HG03439 (cell line): ENCODE measurements around the gene RO60.

ENCODE experiments used
- ATAC-seq: cut with Tn5 transposase; IDR thresholded peaks from one replicate; pipeline ENCODE4 v1.9.1; 2021; ENCODE audit warnings: mild to moderate bottlenecking, moderate library complexity; ENCODE audit not compliant: unreplicated experiment

The RO60 gene

GRCh38 chr1:193060406-193060805, 994 bp downstream of the RO60 start:
- ATAC-seq: no peak

- no peak for ATAC-seq
Observed at GRCh38 chr1:193060938-193061337, 1.5 kb downstream of the RO60 start.

- no peak for ATAC-seq
Observed at GRCh38 chr1:193062698-193063463, 3.5 kb downstream of the RO60 start.

GRCh38 chr1:193065954-193066353, 6.5 kb downstream of the RO60 start:
- ATAC-seq: no peak

- no peak for ATAC-seq
Observed at GRCh38 chr1:193066606-193067005, 7.2 kb downstream of the RO60 start.

- ATAC-seq: no peak
Observed at GRCh38 chr1:193068013-193068412, 8.6 kb downstream of the RO60 start.

GRCh38 chr1:193069748-193070385, 10.5 kb downstream of the RO60 start:
- ATAC-seq: no peak

GRCh38 chr1:193070386-193070753, 11.0 kb downstream of the RO60 start:
- no peak for ATAC-seq

- ATAC-seq: peak; percentile 48
Observed at GRCh38 chr1:193070942-193071341, 11.5 kb downstream of the RO60 start.

GRCh38 chr1:193077991-193078390, 18.6 kb downstream of the RO60 start:
- ATAC-seq: no peak

GRCh38 chr1:193079187-193079586, 19.8 kb downstream of the RO60 start:
- no peak for ATAC-seq

- ATAC-seq: peak; percentile 98
Observed at GRCh38 chr1:193083365-193084088, 24.1 kb downstream of the RO60 start.

- no peak for ATAC-seq
Observed at GRCh38 chr1:193085263-193085662, 25.9 kb downstream of the RO60 start.

GRCh38 chr1:193086342-193086741, 26.9 kb downstream of the RO60 start:
- ATAC-seq: no peak

GRCh38 chr1:193087893-193088292, 28.5 kb downstream of the RO60 start:
- ATAC-seq: no peak

GRCh38 chr1:193090865-193091264, 31.5 kb downstream of the RO60 start:
- ATAC-seq: no peak

GRCh38 chr1:193094112-193094511, 34.7 kb downstream of the RO60 start:
- no peak for ATAC-seq

GRCh38 chr1:193102662-193103061, 43.2 kb downstream of the RO60 start:
- ATAC-seq: no peak

GRCh38 chr1:193103759-193104501, 44.5 kb downstream of the RO60 start:
- ATAC-seq: no peak

GRCh38 chr1:193104502-193104906, 45.1 kb downstream of the RO60 start:
- peak; percentile 40 for ATAC-seq
